ENCODE results near the gene EEF1AKMT3. TPM values are rescaled to one million over a fixed set of nuclear protein-coding genes. Genes with fewer than 3 reads are reported as not detected.

The EEF1AKMT3 gene
- total RNA-seq, 1 donor from 2014 or later, result 1.6 TPM

GRCh38 chr12:57745485-57745881 lies 26.9 kb upstream of the EEF1AKMT3 start:
- intact Hi-C loops (cut with DNase I), result no loop called here
- DNase-seq (ENCODE audit: low spot score), result no peak

- intact Hi-C loops (cut with DNase I), result no loop called here
- no peak for DNase-seq (ENCODE audit: low spot score)
Measured at GRCh38 chr12:57746025-57746424, 26.4 kb upstream of the EEF1AKMT3 start.

- no peak for DNase-seq (ENCODE audit: low spot score)
- intact Hi-C loops (cut with DNase I), result no loop called here
Measured at GRCh38 chr12:57749061-57749460, 23.4 kb upstream of the EEF1AKMT3 start.

GRCh38 chr12:57750561-57751431 lies 21.6 kb upstream of the EEF1AKMT3 start:
- DNase-seq (ENCODE audit: low spot score), result no peak

GRCh38 chr12:57751432-57751787 lies 21.0 kb upstream of the EEF1AKMT3 start:
- intact Hi-C loops (cut with DNase I), result no loop called here
- DNase-seq (ENCODE audit: low spot score), result no peak

More at GRCh38 chr12:57750561-57751431, 21.6 kb upstream of the EEF1AKMT3 start:
- intact Hi-C loops (cut with DNase I), result no loop called here

GRCh38 chr12:57751788-57752667 lies 20.4 kb upstream of the EEF1AKMT3 start, which contains the start of gene CDK4:
CDK4 (minus strand) TSS chr12:57752310; CDS start chr12:57751717, 593 bp downstream.
- DNase-seq (ENCODE audit: low spot score), result peak; percentile 99
- intact Hi-C loops (cut with DNase I), result loop anchor here (2.0 kb wide), 1 partner anchor 19 kb away; no protein-coding TSS in a partner anchor

GRCh38 chr12:57752668-57753000 lies 19.8 kb upstream of the EEF1AKMT3 start:
- no peak for DNase-seq (ENCODE audit: low spot score)
- intact Hi-C loops (cut with DNase I), result loop anchor here (2.0 kb wide), 1 partner anchor 18 kb away; no protein-coding TSS in a partner anchor

- no peak for DNase-seq (ENCODE audit: low spot score)
- intact Hi-C loops (cut with DNase I), result loop anchor here (2.0 kb wide), 1 partner anchor 17 kb away; no protein-coding TSS in a partner anchor
Measured at GRCh38 chr12:57753756-57754337, 18.6 kb upstream of the EEF1AKMT3 start.

GRCh38 chr12:57754411-57755193 lies 17.8 kb upstream of the EEF1AKMT3 start, which contains the start of gene MARCHF9:
MARCHF9 (plus strand) TSS chr12:57755103; CDS start chr12:57755529, 426 bp downstream.
- intact Hi-C loops (cut with DNase I), result no loop called here
- peak; percentile 72 for DNase-seq (ENCODE audit: low spot score)

GRCh38 chr12:57755194-57755453 lies 17.3 kb upstream of the EEF1AKMT3 start:
- no peak for DNase-seq (ENCODE audit: low spot score)
- intact Hi-C loops (cut with DNase I), result no loop called here

- peak; percentile 76 for DNase-seq (ENCODE audit: low spot score)
- intact Hi-C loops (cut with DNase I), result no loop called here
Measured at GRCh38 chr12:57755454-57756372, 16.7 kb upstream of the EEF1AKMT3 start.

- no peak for DNase-seq (ENCODE audit: low spot score)
- intact Hi-C loops (cut with DNase I), result no loop called here
Measured at GRCh38 chr12:57756406-57757341, 15.7 kb upstream of the EEF1AKMT3 start.

GRCh38 chr12:57757771-57758170 lies 14.6 kb upstream of the EEF1AKMT3 start:
- DNase-seq (ENCODE audit: low spot score), result no peak
- intact Hi-C loops (cut with DNase I), result no loop called here

GRCh38 chr12:57758552-57759359 lies 13.7 kb upstream of the EEF1AKMT3 start:
- intact Hi-C loops (cut with DNase I), result no loop called here
- DNase-seq (ENCODE audit: low spot score), result no peak

- intact Hi-C loops (cut with DNase I), result no loop called here
Measured at GRCh38 chr12:57759360-57759980, 12.9 kb upstream of the EEF1AKMT3 start.

GRCh38 chr12:57760347-57760982 lies 11.9 kb upstream of the EEF1AKMT3 start:
- intact Hi-C loops (cut with DNase I), result no loop called here
- no peak for DNase-seq (ENCODE audit: low spot score)

More at GRCh38 chr12:57759360-57759980, 12.9 kb upstream of the EEF1AKMT3 start:
- DNase-seq (ENCODE audit: low spot score), result no peak
